SK-N-SH (cell line): ENCODE measurements around the gene ARPIN. TPM values are rescaled to one million over a fixed set of nuclear protein-coding genes. Genes with fewer than 3 reads are reported as not detected.

Experiments used
- EZH2phosphoT487 ChIP-seq: fragments of 200-600 bp; sonication (generic); IDR thresholded peaks from 2 replicates; pipeline ENCODE4 v1.6.1; 2017; ENCODE audit warnings: low read depth, mixed run types, mild to moderate bottlenecking, antibody characterized with exemption, moderate library complexity, borderline replicate concordance
- GABPA ChIP-seq: IDR thresholded peaks from 2 replicates; pipeline ENCODE4 v1.4.0; 2012; ENCODE audit warnings: low read depth, mild to moderate bottlenecking
- MAX ChIP-seq: IDR thresholded peaks from 2 replicates; pipeline ENCODE4 v1.4.0; 2012; ENCODE audit warnings: low read depth
- MXI1 ChIP-seq: IDR thresholded peaks from 2 replicates; pipeline ENCODE4 v1.6.1; 2012; ENCODE audit warnings: mild to moderate bottlenecking, low read depth, low read length, improper control_type of control experiment
- NFIC ChIP-seq: IDR thresholded peaks from 2 replicates; pipeline ENCODE4 v1.4.0; 2012; ENCODE audit warnings: borderline replicate concordance
- NRF1 ChIP-seq: IDR thresholded peaks from 2 replicates; pipeline ENCODE4 v1.6.1; 2012; ENCODE audit warnings: low read depth, mild to moderate bottlenecking, low read length
- PBX3 ChIP-seq: IDR thresholded peaks from 2 replicates; pipeline ENCODE4; 2012
- POLR2AphosphoS5 ChIP-seq: IDR thresholded peaks from 2 replicates; pipeline ENCODE4 v1.6.1; 2012; ENCODE audit warnings: low read depth, low read length
- RAD21 ChIP-seq: IDR thresholded peaks from 2 replicates; pipeline ENCODE4 v1.6.1; 2012; ENCODE audit warnings: mild to moderate bottlenecking, low read length
- RCOR1 ChIP-seq: fragments of 150-350 bp; IDR thresholded peaks from 2 replicates; pipeline ENCODE4 v1.6.1; 2017; ENCODE audit warnings: antibody characterized with exemption, low read length
- REST ChIP-seq: IDR thresholded peaks from 2 replicates; pipeline ENCODE4 v1.6.1; 2012; ENCODE audit warnings: mild to moderate bottlenecking, low read depth, low read length, moderate library complexity
- RFX5 ChIP-seq: IDR thresholded peaks from 2 replicates; pipeline ENCODE4 v1.6.1; 2012; ENCODE audit warnings: mild to moderate bottlenecking, improper control_type of control experiment, low read length
- RXRA ChIP-seq: IDR thresholded peaks from 2 replicates; pipeline ENCODE4 v1.4.0; 2012; ENCODE audit warnings: low read depth, mild to moderate bottlenecking, borderline replicate concordance
- TAF1 ChIP-seq: IDR thresholded peaks from 2 replicates; pipeline ENCODE4 v1.6.1; 2012; ENCODE audit warnings: low read depth, mild to moderate bottlenecking, low read length, moderate library complexity, borderline replicate concordance
- USF2 ChIP-seq: fragments of 150-350 bp; IDR thresholded peaks from 2 replicates; pipeline ENCODE4 v1.6.1; 2017; ENCODE audit warnings: antibody characterized with exemption, low read length, low read depth, borderline replicate concordance
- YY1 ChIP-seq: IDR thresholded peaks from 2 replicates; pipeline ENCODE4 v1.4.0; 2012; ENCODE audit warnings: low read depth, mild to moderate bottlenecking
- polyA plus RNA-seq, 3 experiments: library from polyadenylated mRNA; depleted of rRNA; stranded (reverse); fragments of >200 nt; gene quantifications; 2 replicates each; pipeline ENCODE4 v1.2.3, GENCODE V29; 2012

Gene ARPIN
- polyA plus RNA-seq, 1 of the 3 experiments (the other 2 are of a cell fraction): 13.5 TPM

- peak; percentile 97 for TF ChIP-seq TAF1
- peak; percentile 83 for TF ChIP-seq MXI1
- TF ChIP-seq MAX: peak; percentile 85
- no peak for TF ChIP-seq USF2
- TF ChIP-seq REST: peak; percentile 69; the same call in 1 of the 2 replicates
- 0 out of 2 replicates have a peak, but pooled peaks have one; percentile 36 for TF ChIP-seq NFIC
- TF ChIP-seq RAD21: peak; percentile 20; the same call in 1 of the 2 replicates
- TF ChIP-seq GABPA: peak; percentile 97
- TF ChIP-seq PBX3: peak; percentile 31; the same call in 1 of the 2 replicates
- TF ChIP-seq NRF1: no peak
- no peak for TF ChIP-seq RXRA
- TF ChIP-seq RCOR1: peak; percentile 79
- TF ChIP-seq YY1: peak; percentile 79
- peak; percentile 90 for TF ChIP-seq POLR2AphosphoS5
- TF ChIP-seq RFX5: no peak; the same call in 1 of the 2 replicates
- no peak for TF ChIP-seq EZH2phosphoT487
- TF ChIP-seq, all 33 proteins: peak for 24
Observed at GRCh38 chr15:89893696-89894447, 18.9 kb downstream of the ARPIN start, which contains the start of gene AP3S2 (continued).
